ENCODE data around the gene MORN5.

Gene MORN5

DNA sequence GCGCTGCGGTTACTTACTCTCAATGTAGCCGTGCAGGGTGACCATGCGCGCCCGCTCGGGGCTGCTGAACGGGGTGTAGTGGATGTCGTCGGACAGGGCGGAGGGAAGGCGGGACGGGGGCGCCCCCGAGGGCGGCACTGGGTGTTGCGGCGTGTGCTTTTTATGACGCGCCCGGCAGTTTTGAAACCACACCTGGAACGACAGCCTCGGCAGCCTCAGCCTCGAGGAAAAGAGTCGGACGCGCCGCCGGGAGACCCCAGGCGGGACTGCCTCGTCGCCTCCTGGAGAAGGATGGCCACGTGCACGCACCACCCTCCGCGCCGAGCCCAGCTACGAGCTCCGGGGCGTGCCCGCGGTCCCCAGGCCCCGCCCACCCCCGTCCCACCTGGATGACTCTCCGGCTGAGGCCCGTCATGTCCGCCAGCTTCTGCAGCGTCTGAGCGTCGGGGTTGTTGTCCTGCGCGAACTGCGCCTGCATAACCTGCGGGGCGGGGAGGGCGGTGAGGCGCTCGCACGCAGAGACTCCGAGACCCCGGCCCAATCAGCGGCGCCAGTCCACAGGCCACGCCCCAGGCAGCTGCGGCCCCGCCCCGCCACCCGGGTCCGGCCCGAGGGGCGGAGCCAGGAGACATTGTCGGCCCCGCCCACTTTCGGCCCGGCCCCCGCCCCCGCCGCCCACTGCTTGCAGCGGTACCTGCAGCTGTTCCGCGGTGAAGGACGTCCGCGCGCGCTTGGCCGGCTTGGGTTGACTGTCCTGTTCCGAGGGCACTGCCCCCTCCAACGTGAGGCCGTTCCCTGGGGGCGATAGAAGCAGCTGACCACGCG, 54.1 kb downstream of the MORN5 start:
- no peak overlapping the region; the same call in 1 of the 2 replicates for H3K4me3 ChIP-seq (ENCODE audit: low read depth, low read length)
- no peak for TF ChIP-seq CTCF (IDR thresholded peaks at IDR 0.05; ENCODE audit: low read depth, low read length, missing control alignments)
- no peak for DNase-seq (ENCODE audit: low read depth)

GRCh38 chr9:122214507-122214906, 54.8 kb downstream of the MORN5 start:
- no peak for TF ChIP-seq CTCF (IDR thresholded peaks at IDR 0.05; ENCODE audit: low read depth, low read length, missing control alignments)
- no peak overlapping the region for H3K4me3 ChIP-seq (ENCODE audit: low read depth, low read length)

DNA sequence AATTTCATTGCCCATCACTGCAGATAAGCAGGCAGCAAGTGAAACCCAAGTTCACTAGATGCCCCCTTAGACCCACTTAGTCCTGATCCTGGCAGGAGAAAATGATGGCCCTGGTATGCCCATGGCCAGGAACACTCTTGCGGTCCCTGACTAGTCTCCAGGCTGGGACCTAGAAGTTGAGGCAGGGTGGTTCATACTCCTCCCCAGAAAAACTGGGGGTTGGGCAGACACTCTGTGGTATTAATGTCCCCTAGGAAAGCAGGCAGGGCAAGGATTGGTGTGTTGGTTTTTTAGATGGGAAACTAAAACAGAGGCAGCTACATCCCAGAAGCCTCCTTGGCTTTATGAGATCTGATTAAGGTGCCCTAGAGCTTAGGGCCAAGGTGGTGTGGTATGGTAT, 56.0 kb downstream of the MORN5 start:
- no peak overlapping the region for H3K4me3 ChIP-seq (ENCODE audit: low read depth, low read length)
- TF ChIP-seq CTCF (IDR thresholded peaks at IDR 0.05; ENCODE audit: low read depth, low read length, missing control alignments): no peak
- no peak for DNase-seq (ENCODE audit: low read depth)

More at GRCh38 chr9:122214507-122214906, 54.8 kb downstream of the MORN5 start:
- no peak for DNase-seq (ENCODE audit: low read depth)

GRCh38 chr9:122216138-122216797, 56.6 kb downstream of the MORN5 start:
- no peak overlapping the region for H3K4me3 ChIP-seq (ENCODE audit: low read depth, low read length)
- TF ChIP-seq CTCF (IDR thresholded peaks at IDR 0.05; ENCODE audit: low read depth, low read length, missing control alignments): no peak
- no peak for DNase-seq (ENCODE audit: low read depth)

DNA sequence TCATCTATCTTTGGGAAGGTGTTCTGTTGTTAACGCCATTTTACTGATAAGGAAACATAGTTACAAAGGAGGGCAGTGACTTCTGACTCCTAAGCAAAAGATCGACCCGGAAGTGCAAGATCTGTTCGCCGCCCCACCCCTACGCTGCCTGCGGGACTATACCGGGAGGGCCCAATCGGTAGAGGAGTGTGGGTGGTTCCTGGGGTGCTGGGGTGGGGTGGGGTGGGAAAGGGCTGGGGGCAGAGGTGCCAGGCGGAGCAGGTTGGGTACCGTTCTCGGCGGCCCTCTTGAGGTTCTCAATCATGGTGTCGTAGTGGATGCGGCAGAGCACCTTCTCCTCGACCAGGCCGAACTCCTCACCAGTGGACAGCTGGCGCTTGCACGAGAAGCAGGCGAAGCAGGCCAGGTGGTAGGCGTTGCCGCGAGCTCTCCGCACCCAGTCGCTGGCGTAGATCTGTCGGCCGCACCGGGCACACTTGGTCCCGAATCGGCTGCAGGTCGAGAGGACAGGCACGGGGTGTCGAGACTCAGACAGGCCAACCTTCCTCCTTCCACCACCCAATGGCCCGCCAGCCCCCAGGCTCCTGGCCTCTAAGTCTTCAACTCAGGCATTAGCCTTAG, 57.2 kb downstream of the MORN5 start:
- TF ChIP-seq CTCF (IDR thresholded peaks at IDR 0.05; ENCODE audit: low read depth, low read length, missing control alignments): no peak
- H3K4me3 ChIP-seq (ENCODE audit: low read depth, low read length): no peak overlapping the region
- no peak for DNase-seq (ENCODE audit: low read depth)

- DNase-seq (ENCODE audit: low read depth): no peak
- no peak for TF ChIP-seq CTCF (IDR thresholded peaks at IDR 0.05; ENCODE audit: low read depth, low read length, missing control alignments)
- H3K4me3 ChIP-seq (ENCODE audit: low read depth, low read length): no peak overlapping the region
Observed at GRCh38 chr9:122217640-122218039, 57.9 kb downstream of the MORN5 start.

Data from GM12864 (cell line).